ENCODE results near the gene RHOBTB3.

DNA sequence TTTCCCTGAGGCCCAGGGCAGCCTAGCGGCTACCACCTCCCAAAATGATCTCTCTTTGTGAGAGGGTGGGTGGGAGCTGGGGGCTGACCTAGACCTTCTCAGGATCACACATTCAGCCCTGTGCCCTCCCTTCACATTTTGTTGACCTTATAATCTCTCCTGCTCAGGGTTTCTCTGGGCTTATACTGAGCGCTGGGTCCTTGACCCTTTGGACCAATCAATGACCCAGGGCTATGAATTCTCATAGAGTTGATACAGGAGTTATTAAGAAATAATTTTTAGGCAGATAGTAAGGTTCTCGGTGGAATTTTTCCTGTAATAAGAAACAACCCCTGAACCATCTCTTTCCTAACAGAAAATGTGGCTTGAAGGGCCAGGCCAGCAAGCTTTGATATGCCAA lies 69.4 kb downstream of the RHOBTB3 start:
- TF ChIP-seq BRCA1 (IDR thresholded peaks at IDR 0.05; ENCODE audit: low read depth, low read length) (no peak), CHD1 (IDR thresholded peaks at IDR 0.05; ENCODE audit: low read depth, low read length) (no peak), MYC (IDR thresholded peaks at IDR 0.05; ENCODE audit: insufficient read depth, insufficient read length, insufficient replicate concordance, low read length, severe bottlenecking) (no peak)
- TF ChIP-seq, protein P1, sequence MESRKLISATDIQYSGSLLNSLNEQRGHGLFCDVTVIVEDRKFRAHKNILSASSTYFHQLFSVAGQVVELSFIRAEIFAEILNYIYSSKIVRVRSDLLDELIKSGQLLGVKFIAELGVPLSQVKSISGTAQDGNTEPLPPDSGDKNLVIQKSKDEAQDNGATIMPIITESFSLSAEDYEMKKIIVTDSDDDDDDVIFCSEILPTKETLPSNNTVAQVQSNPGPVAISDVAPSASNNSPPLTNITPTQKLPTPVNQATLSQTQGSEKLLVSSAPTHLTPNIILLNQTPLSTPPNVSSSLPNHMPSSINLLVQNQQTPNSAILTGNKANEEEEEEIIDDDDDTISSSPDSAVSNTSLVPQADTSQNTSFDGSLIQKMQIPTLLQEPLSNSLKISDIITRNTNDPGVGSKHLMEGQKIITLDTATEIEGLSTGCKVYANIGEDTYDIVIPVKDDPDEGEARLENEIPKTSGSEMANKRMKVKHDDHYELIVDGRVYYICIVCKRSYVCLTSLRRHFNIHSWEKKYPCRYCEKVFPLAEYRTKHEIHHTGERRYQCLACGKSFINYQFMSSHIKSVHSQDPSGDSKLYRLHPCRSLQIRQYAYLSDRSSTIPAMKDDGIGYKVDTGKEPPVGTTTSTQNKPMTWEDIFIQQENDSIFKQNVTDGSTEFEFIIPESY (IDR thresholded peaks at IDR 0.05) = no peak
- TF ChIP-seq, protein P2, sequence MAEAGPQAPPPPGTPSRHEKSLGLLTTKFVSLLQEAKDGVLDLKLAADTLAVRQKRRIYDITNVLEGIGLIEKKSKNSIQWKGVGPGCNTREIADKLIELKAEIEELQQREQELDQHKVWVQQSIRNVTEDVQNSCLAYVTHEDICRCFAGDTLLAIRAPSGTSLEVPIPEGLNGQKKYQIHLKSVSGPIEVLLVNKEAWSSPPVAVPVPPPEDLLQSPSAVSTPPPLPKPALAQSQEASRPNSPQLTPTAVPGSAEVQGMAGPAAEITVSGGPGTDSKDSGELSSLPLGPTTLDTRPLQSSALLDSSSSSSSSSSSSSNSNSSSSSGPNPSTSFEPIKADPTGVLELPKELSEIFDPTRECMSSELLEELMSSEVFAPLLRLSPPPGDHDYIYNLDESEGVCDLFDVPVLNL (IDR thresholded peaks at IDR 0.05; ENCODE audit: low read depth, low read length) = no peak
- TF ChIP-seq, protein P3, sequence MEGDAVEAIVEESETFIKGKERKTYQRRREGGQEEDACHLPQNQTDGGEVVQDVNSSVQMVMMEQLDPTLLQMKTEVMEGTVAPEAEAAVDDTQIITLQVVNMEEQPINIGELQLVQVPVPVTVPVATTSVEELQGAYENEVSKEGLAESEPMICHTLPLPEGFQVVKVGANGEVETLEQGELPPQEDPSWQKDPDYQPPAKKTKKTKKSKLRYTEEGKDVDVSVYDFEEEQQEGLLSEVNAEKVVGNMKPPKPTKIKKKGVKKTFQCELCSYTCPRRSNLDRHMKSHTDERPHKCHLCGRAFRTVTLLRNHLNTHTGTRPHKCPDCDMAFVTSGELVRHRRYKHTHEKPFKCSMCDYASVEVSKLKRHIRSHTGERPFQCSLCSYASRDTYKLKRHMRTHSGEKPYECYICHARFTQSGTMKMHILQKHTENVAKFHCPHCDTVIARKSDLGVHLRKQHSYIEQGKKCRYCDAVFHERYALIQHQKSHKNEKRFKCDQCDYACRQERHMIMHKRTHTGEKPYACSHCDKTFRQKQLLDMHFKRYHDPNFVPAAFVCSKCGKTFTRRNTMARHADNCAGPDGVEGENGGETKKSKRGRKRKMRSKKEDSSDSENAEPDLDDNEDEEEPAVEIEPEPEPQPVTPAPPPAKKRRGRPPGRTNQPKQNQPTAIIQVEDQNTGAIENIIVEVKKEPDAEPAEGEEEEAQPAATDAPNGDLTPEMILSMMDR (IDR thresholded peaks at IDR 0.05 in 2 of 3, conservative IDR thresholded peaks at IDR 0.05 in 1 of 3; ENCODE audit: control insufficient read depth in 2 of 3, extremely low read depth in 1 of 3, insufficient read depth in 1 of 3, low read depth in 3 of 3, low read length in 3 of 3) = no peak
